Neuronal stem cell (in vitro differentiated cells): ENCODE data around the gene PDE4B.

ENCODE experiments used
- DNase-seq: peaks from one replicate; pipeline ENCODE4 v3.0.0-alpha.2; 2013; ENCODE audit warnings: low spot score
- H2AFZ ChIP-seq: one replicate; pipeline ENCODE4 v1.6.1; 2013; ENCODE audit warnings: mild to moderate bottlenecking, low read length, inconsistent platforms
- H2AK5ac ChIP-seq: 2 replicates; pipeline ENCODE4 v1.6.1; 2013; ENCODE audit warnings: low read depth, mild to moderate bottlenecking, inconsistent platforms, low read length, moderate library complexity, mixed read lengths
- H2BK120ac ChIP-seq: 2 replicates; pipeline ENCODE4 v1.6.1; 2013; ENCODE audit warnings: low read depth, mild to moderate bottlenecking, inconsistent platforms, low read length, moderate library complexity, mixed read lengths
- H2BK12ac ChIP-seq: one replicate; pipeline ENCODE4 v1.6.1; 2013; ENCODE audit warnings: low read length, inconsistent platforms
- H2BK15ac ChIP-seq: 2 replicates; pipeline ENCODE4 v1.6.1; 2013; ENCODE audit warnings: mild to moderate bottlenecking, low read length, inconsistent platforms, mixed read lengths
- H2BK5ac ChIP-seq: one replicate; pipeline ENCODE4 v1.6.1; 2013; ENCODE audit warnings: inconsistent platforms, mild to moderate bottlenecking, low read length, moderate library complexity
- H3K14ac ChIP-seq: one replicate; pipeline ENCODE4 v1.6.1; 2013; ENCODE audit warnings: low read length, inconsistent platforms
- H3K18ac ChIP-seq: 2 replicates; pipeline ENCODE4 v1.6.1; 2013; ENCODE audit warnings: low read length, inconsistent platforms
- H3K23ac ChIP-seq: 2 replicates; pipeline ENCODE4 v1.6.1; 2013; ENCODE audit warnings: low read depth, mild to moderate bottlenecking, mixed read lengths, low read length, inconsistent platforms; ENCODE audit not compliant: poor library complexity
- H3K27ac ChIP-seq: replicated peaks from 3 replicates; pipeline ENCODE4 v1.5.1; 2013; ENCODE audit warnings: low read length, inconsistent platforms
- H3K27me3 ChIP-seq, 3 experiments: 2 replicates each; pipeline ENCODE4 v1.6.1; 2013; ENCODE audit warnings: low read length in 3 of 3, mild to moderate bottlenecking in 2 of 3, inconsistent platforms in 1 of 3, low read depth in 1 of 3, mixed read lengths in 1 of 3, moderate library complexity in 1 of 3; ENCODE audit not compliant: control insufficient read depth in 3 of 3, insufficient read depth in 3 of 3
- H3K36me3 ChIP-seq, 2 donors: replicated peaks in 1 of 2; 2 replicates each; pipeline ENCODE4 v1.6.1; 2013; ENCODE audit warnings: low read length in 2 of 2; ENCODE audit not compliant: control insufficient read depth in 2 of 2, insufficient read depth in 2 of 2
- H3K4ac ChIP-seq: 2 replicates; pipeline ENCODE4 v1.6.1; 2013; ENCODE audit warnings: inconsistent platforms, mild to moderate bottlenecking, low read length, moderate library complexity
- H3K4me1 ChIP-seq, 2 donors: 1 replicate in 1 of 2; 2 replicates in 1 of 2; pipeline ENCODE4 v1.6.1; 2013; ENCODE audit warnings: low read length in 2 of 2, low read depth in 1 of 2; ENCODE audit not compliant: control insufficient read depth in 2 of 2, insufficient read depth in 1 of 2
- H3K4me2 ChIP-seq: one replicate; pipeline ENCODE4 v1.6.1; 2013; ENCODE audit warnings: mild to moderate bottlenecking, low read length, inconsistent platforms; ENCODE audit not compliant: insufficient read depth, poor library complexity, severe bottlenecking
- H3K4me3 ChIP-seq, 2 donors: 2 replicates each; pipeline ENCODE4 v1.5.1; 2013; ENCODE audit warnings: low read length in 2 of 2, mild to moderate bottlenecking in 2 of 2, inconsistent platforms in 1 of 2, moderate library complexity in 1 of 2
- H3K79me1 ChIP-seq: one replicate; pipeline ENCODE4 v1.6.1; 2013; ENCODE audit warnings: low read depth, mild to moderate bottlenecking, inconsistent platforms, low read length, moderate library complexity
- H3K9ac ChIP-seq: one replicate; pipeline ENCODE4 v1.6.1; 2013; ENCODE audit warnings: mild to moderate bottlenecking, low read depth, low read length, inconsistent platforms; ENCODE audit not compliant: poor library complexity
- H3K9me3 ChIP-seq, 2 donors: replicated peaks in 1 of 2; 2 replicates each; pipeline versions ENCODE3 to v1.6.1; 2013; ENCODE audit warnings: low read length in 2 of 2, mild to moderate bottlenecking in 2 of 2, inconsistent platforms in 1 of 2, low read depth in 1 of 2, mixed read lengths in 1 of 2, moderate library complexity in 1 of 2; ENCODE audit not compliant: control insufficient read depth in 2 of 2, insufficient read depth in 1 of 2
- H4K8ac ChIP-seq: one replicate; pipeline ENCODE4 v1.6.1; 2013; ENCODE audit warnings: low read depth, mild to moderate bottlenecking, inconsistent platforms, low read length, moderate library complexity
- H4K91ac ChIP-seq: one replicate; pipeline ENCODE4 v1.6.1; 2013; ENCODE audit warnings: low read length, low read depth, mild to moderate bottlenecking, inconsistent platforms; ENCODE audit not compliant: poor library complexity
- WGBS, 2 donors: extraction: QIAGEN DNeasy Blood & Tissue Kit; methylation state at CpG; one replicate each; pipeline ENCODE4 v1.1.7; 2013; ENCODE audit warnings: missing lambda C conversion rate in 2 of 2, mixed read lengths in 1 of 2; ENCODE audit not compliant: insufficient read length in 2 of 2, insufficient replicate concordance in 1 of 2; ENCODE audit errors: extremely low coverage in 2 of 2; 5-methylcytosine and 5-hydroxymethylcytosine counted together

PDE4B gene

DNA sequence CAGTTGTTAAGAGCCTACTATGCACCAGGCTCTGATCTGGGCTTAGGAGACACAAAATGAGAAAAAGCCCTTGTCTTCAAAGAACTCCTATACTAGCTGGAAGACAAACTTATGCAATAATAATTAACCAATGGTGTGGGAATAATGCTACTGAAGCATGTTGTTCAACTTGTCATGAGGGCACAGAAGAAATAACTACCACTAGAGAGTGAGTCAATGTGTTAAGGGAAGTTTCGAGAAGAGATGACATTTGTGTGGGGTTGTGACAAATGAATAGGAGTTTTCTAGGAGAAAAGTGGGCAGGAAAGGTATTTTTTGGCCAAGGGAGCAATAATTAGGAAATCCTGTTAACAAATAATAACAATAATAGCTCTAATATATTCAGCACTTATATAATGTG lies 205.0 kb downstream of the PDE4B start:
- no peak overlapping the region for H3K27ac ChIP-seq
- no peak overlapping the region for H2BK120ac ChIP-seq
- H3K79me1 ChIP-seq = no peaks in the 10 kb centered on the region
- H3K4me2 ChIP-seq = no peak overlapping the region
- no peak overlapping the region for H2BK12ac ChIP-seq
- no peaks in the 10 kb centered on the region for H3K36me3 ChIP-seq
- H4K91ac ChIP-seq = no peak overlapping the region
- DNase-seq = no peak
- no peak overlapping the region for H3K18ac ChIP-seq
- no peaks in the 10 kb centered on the region for H3K27me3 ChIP-seq
- no peak overlapping the region for H3K4ac ChIP-seq
- no peak overlapping the region for H2BK5ac ChIP-seq
- no peaks in the 10 kb centered on the region for H3K9me3 ChIP-seq
- WGBS, 2 donors = no CpG with 5 or more reads among the region's 1 CpG
- no peak overlapping the region for H3K4me3 ChIP-seq
- H2BK15ac ChIP-seq = no peak overlapping the region
- no peak overlapping the region for H4K8ac ChIP-seq
- no peak overlapping the region for H3K23ac ChIP-seq
- H3K4me1 ChIP-seq = no peaks in the 10 kb centered on the region
- H3K14ac ChIP-seq = no peak overlapping the region
- no peak overlapping the region for H3K9ac ChIP-seq
- no peak overlapping the region for H2AFZ ChIP-seq
- no peak overlapping the region for H2AK5ac ChIP-seq

- Histone ChIP-seq H2BK5ac (no peak overlapping the region), H3K36me3 (no peaks in the 10 kb centered on the region), H2AK5ac (no peak overlapping the region), H3K4me3 (no peak overlapping the region), H2BK120ac (no peak overlapping the region), H3K14ac (no peak overlapping the region), H3K9me3 (no peaks in the 10 kb centered on the region), H3K4ac (no peak overlapping the region), H3K18ac (no peak overlapping the region), H4K8ac (no peak overlapping the region), H4K91ac (no peak overlapping the region), H3K27ac (no peak overlapping the region), H3K79me1 (no peaks in the 10 kb centered on the region), H3K27me3 (no peaks in the 10 kb centered on the region), H2BK12ac (no peak overlapping the region), H3K9ac (no peak overlapping the region), H3K4me1 (peaks cover 0 to 2% of the 10 kb centered on the region in 2 donors), H3K23ac (no peak overlapping the region), H3K4me2 (no peak overlapping the region), H2BK15ac (no peak overlapping the region), H2AFZ (no peak overlapping the region)
- DNase-seq = no peak
- WGBS, 2 donors = no CpG with 5 or more reads among the region's 6 CpGs
Observed at GRCh38 chr1:65998763-65999583, 206.3 kb downstream of the PDE4B start.

DNA sequence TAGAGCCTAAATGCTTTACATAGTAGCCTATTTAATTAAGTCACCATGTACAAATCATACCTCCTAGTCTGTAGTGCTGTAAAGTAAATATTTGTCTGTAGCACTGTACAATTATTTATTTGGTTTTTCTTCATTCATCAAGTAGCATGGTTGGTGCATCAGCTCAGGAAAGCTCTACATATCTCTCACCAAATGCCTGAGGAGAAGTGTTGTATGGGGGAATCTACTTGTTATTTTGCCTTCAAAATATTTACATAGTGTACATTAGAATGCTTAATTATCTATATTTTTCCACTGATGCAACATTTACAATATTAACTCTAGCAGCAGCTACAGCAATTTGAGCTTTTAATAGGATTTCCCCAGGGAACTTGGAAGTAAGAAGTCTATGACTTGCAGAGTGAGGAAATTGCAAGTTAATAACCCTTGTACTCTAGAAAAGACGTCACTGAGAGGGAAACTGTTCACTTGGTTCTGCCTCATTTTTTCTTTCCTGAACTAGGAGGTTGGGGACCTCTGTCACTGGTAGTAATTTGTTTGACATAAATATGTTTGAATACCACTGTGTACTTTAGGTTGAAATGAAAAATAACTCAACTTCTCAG lies 207.4 kb downstream of the PDE4B start:
- no peak overlapping the region for H3K27ac ChIP-seq
- H2BK5ac ChIP-seq = no peak overlapping the region
- no peak overlapping the region for H3K9ac ChIP-seq
- no peak overlapping the region for H2BK120ac ChIP-seq
- no peak overlapping the region for H3K14ac ChIP-seq
- H3K18ac ChIP-seq = no peak overlapping the region
- no peak overlapping the region for H3K4me3 ChIP-seq
- H3K9me3 ChIP-seq = no peaks in the 10 kb centered on the region
- H4K8ac ChIP-seq = no peak overlapping the region
- no peaks in the 10 kb centered on the region for H3K79me1 ChIP-seq
- no peak overlapping the region for H3K23ac ChIP-seq
- H2AFZ ChIP-seq = no peak overlapping the region
- H2AK5ac ChIP-seq = no peak overlapping the region
- no peak overlapping the region for H2BK12ac ChIP-seq
- H3K27me3 ChIP-seq = no peaks in the 10 kb centered on the region
- no peak for DNase-seq
- H3K4ac ChIP-seq = no peak overlapping the region
- no peaks in the 10 kb centered on the region for H3K36me3 ChIP-seq
- no peak overlapping the region for H4K91ac ChIP-seq
- WGBS, 2 donors = no CpG with 5 or more reads among the region's 1 CpG
- H3K4me1 ChIP-seq = peaks cover 0 to 2% of the 10 kb centered on the region in 2 donors
- no peak overlapping the region for H3K4me2 ChIP-seq
- H2BK15ac ChIP-seq = no peak overlapping the region

DNA sequence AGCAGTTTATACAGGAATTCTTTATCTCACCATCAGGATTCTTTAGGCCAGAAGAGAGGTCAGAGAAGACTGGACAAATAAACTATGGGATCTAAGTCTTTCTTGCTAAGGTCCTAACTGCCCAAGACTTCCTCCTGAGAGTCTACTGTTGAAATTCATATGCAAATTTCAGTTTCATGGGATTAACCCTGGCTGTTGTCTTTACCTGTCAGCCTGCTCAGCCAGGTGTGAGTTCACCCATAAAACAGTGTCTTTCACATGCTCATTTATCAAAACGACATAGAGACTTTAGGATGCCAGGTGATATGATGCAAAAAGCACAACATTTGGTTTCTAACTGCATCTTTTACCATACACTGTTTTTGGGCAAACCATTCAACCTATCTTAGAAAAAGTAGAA lies 211.0 kb downstream of the PDE4B start:
- DNase-seq = no peak
- Histone ChIP-seq H4K91ac (no peak overlapping the region), H2BK12ac (no peak overlapping the region), H3K36me3 (no peaks in the 10 kb centered on the region), H3K9me3 (no peaks in the 10 kb centered on the region), H3K23ac (no peak overlapping the region), H3K4me3 (no peak overlapping the region), H3K27me3 (no peaks in the 10 kb centered on the region), H3K14ac (no peak overlapping the region), H3K4me2 (no peak overlapping the region), H2BK5ac (no peak overlapping the region), H2AFZ (no peak overlapping the region), H3K79me1 (no peaks in the 10 kb centered on the region), H2AK5ac (no peak overlapping the region), H3K9ac (no peak overlapping the region), H4K8ac (no peak overlapping the region), H3K4ac (no peak overlapping the region), H3K27ac (no peak overlapping the region), H2BK120ac (no peak overlapping the region), H2BK15ac (no peak overlapping the region), H3K4me1 (peaks cover 0 to 2% of the 10 kb centered on the region in 2 donors), H3K18ac (no peak overlapping the region)
- no CpG with 5 or more reads among the region's 1 CpG for WGBS, 2 donors
